IgD-negative memory B cell (primary cell): ENCODE data around the gene RNF4. TPM values are rescaled to one million over a fixed set of nuclear protein-coding genes. Genes with fewer than 3 reads are reported as not detected.

Experiments
- H3K27ac Mint-ChIP-seq, 3 donors: one replicate each; pipeline ENCODE4 v1.8.0; 2020 to 2022; ENCODE audit warnings: mild to moderate bottlenecking in 3 of 3, mixed read lengths in 3 of 3, moderate library complexity in 1 of 3
- H3K27me3 Mint-ChIP-seq: one replicate; pipeline ENCODE4 v1.8.0; 2021; ENCODE audit warnings: mixed read lengths
- H3K36me3 Mint-ChIP-seq: one replicate; pipeline ENCODE4 v1.8.0; 2020; ENCODE audit warnings: mild to moderate bottlenecking, mixed read lengths
- H3K4me1 Mint-ChIP-seq, 3 donors: one replicate each; pipeline ENCODE4 v1.8.0; 2020 to 2022; ENCODE audit warnings: mixed read lengths in 3 of 3, mild to moderate bottlenecking in 1 of 3
- H3K4me3 Mint-ChIP-seq, 4 donors: one replicate each; pipeline ENCODE4 v1.8.0; 2020 to 2022; ENCODE audit warnings: mild to moderate bottlenecking in 4 of 4, mixed read lengths in 4 of 4, moderate library complexity in 3 of 4
- H3K9me3 Mint-ChIP-seq, 3 donors: one replicate each; pipeline ENCODE4 v1.8.0; 2020 to 2021; ENCODE audit warnings: mixed read lengths in 3 of 3, mild to moderate bottlenecking in 1 of 3
- polyA plus RNA-seq: library from polyadenylated mRNA; unstranded; fragments of 300-500 nt; fragmentation: Illumina TruSeq; gene quantifications from one replicate; pipeline ENCODE4 v1.2.3, GENCODE V29; 2021

Gene RNF4
- polyA plus RNA-seq, 1 donor from 2014 or later, result 94.0 TPM

GRCh38 chr4:2484993-2485392 is 16.1 kb downstream of the RNF4 start:
- Mint-ChIP-seq H3K9me3 (no peaks in the 10 kb centered on the region), H3K36me3 (no peaks in the 10 kb centered on the region), H3K27ac (peak overlapping the region; percentile 88 to 93 (median 92))

GRCh38 chr4:2485956-2486355 is 17.1 kb downstream of the RNF4 start:
- H3K4me3 Mint-ChIP-seq, result peak overlapping the region; percentile 64 to 87 (median 74)
- no peaks in the 10 kb centered on the region for H3K9me3 Mint-ChIP-seq
- H3K36me3 Mint-ChIP-seq, result peaks cover 2% of the 10 kb centered on the region
- no peaks in the 10 kb centered on the region for H3K27me3 Mint-ChIP-seq
- peak overlapping the region; percentile 88 to 93 (median 92) for H3K27ac Mint-ChIP-seq
- peaks cover 49 to 69% (median 67%) of the 10 kb centered on the region in 3 donors for H3K4me1 Mint-ChIP-seq

More at GRCh38 chr4:2484993-2485392, 16.1 kb downstream of the RNF4 start:
- no peaks in the 10 kb centered on the region for H3K27me3 Mint-ChIP-seq
- peak overlapping the region; percentile 64 to 87 (median 76) for H3K4me3 Mint-ChIP-seq
- peaks cover 48 to 72% (median 71%) of the 10 kb centered on the region in 3 donors for H3K4me1 Mint-ChIP-seq

GRCh38 chr4:2486981-2487380 is 18.1 kb downstream of the RNF4 start:
- no peaks in the 10 kb centered on the region for H3K9me3 Mint-ChIP-seq
- peaks cover 49 to 59% (median 57%) of the 10 kb centered on the region in 3 donors for H3K4me1 Mint-ChIP-seq
- H3K27me3 Mint-ChIP-seq, result no peaks in the 10 kb centered on the region
- H3K27ac Mint-ChIP-seq, result peak overlapping the region; percentile 88 to 93 (median 92)
- peaks cover 2% of the 10 kb centered on the region for H3K36me3 Mint-ChIP-seq
- peak overlapping the region; percentile 34 to 87 (median 74) for H3K4me3 Mint-ChIP-seq

GRCh38 chr4:2487632-2488031 is 18.7 kb downstream of the RNF4 start:
- Mint-ChIP-seq H3K27me3 (no peaks in the 10 kb centered on the region), H3K27ac (peak overlapping the region in 2 of 3 donors; percentile 51 to 86), H3K4me3 (peak overlapping the region in 3 of 4 donors; percentile 33 to 85 (median 43)), H3K36me3 (peaks cover 2% of the 10 kb centered on the region), H3K9me3 (no peaks in the 10 kb centered on the region), H3K4me1 (peaks cover 49 to 54% (median 50%) of the 10 kb centered on the region in 3 donors)

- no peak overlapping the region for H3K27ac Mint-ChIP-seq
- no peaks in the 10 kb centered on the region for H3K9me3 Mint-ChIP-seq
- H3K36me3 Mint-ChIP-seq, result peaks cover 2% of the 10 kb centered on the region
- H3K4me1 Mint-ChIP-seq, result peaks cover 41 to 47% (median 46%) of the 10 kb centered on the region in 3 donors
- no peak overlapping the region for H3K4me3 Mint-ChIP-seq
- no peaks in the 10 kb centered on the region for H3K27me3 Mint-ChIP-seq
These were observed 20.3 kb downstream of the RNF4 start for GRCh38 chr4:2489081-2489805.

- peaks cover 2% of the 10 kb centered on the region for H3K36me3 Mint-ChIP-seq
These were observed 21.1 kb downstream of the RNF4 start for GRCh38 chr4:2489841-2490552.

GRCh38 chr4:2492970-2493369 is 24.1 kb downstream of the RNF4 start:
- peaks cover 31 to 37% (median 35%) of the 10 kb centered on the region in 3 donors for H3K4me1 Mint-ChIP-seq
- H3K36me3 Mint-ChIP-seq, result peaks cover 3% of the 10 kb centered on the region
- no peaks in the 10 kb centered on the region for H3K27me3 Mint-ChIP-seq

More at GRCh38 chr4:2489841-2490552, 21.1 kb downstream of the RNF4 start:
- no peaks in the 10 kb centered on the region for H3K27me3 Mint-ChIP-seq
- peak overlapping the region in 2 of 3 donors; percentile 24 to 37 for H3K27ac Mint-ChIP-seq
- peaks cover 35 to 43% (median 43%) of the 10 kb centered on the region in 3 donors for H3K4me1 Mint-ChIP-seq
- H3K9me3 Mint-ChIP-seq, result no peaks in the 10 kb centered on the region
- H3K4me3 Mint-ChIP-seq, result peak overlapping the region in 1 of 4 donors; percentile 27

GRCh38 chr4:2494992-2495391 is 26.1 kb downstream of the RNF4 start:
- Mint-ChIP-seq H3K36me3 (peaks cover 4% of the 10 kb centered on the region), H3K9me3 (no peaks in the 10 kb centered on the region), H3K27ac (peak overlapping the region; percentile 26 to 74 (median 57)), H3K4me3 (peak overlapping the region in 2 of 4 donors; percentile 8 to 65), H3K4me1 (peaks cover 26 to 40% (median 29%) of the 10 kb centered on the region in 3 donors), H3K27me3 (no peaks in the 10 kb centered on the region)

More at GRCh38 chr4:2492970-2493369, 24.1 kb downstream of the RNF4 start:
- no peak overlapping the region for H3K4me3 Mint-ChIP-seq
- no peaks in the 10 kb centered on the region for H3K9me3 Mint-ChIP-seq
- H3K27ac Mint-ChIP-seq, result peak overlapping the region in 2 of 3 donors; percentile 45 to 59

GRCh38 chr4:2497324-2497723 is 28.4 kb downstream of the RNF4 start:
- Mint-ChIP-seq H3K27me3 (no peaks in the 10 kb centered on the region), H3K27ac (peak overlapping the region; percentile 73 to 97 (median 85)), H3K4me1 (peaks cover 25 to 34% (median 30%) of the 10 kb centered on the region in 3 donors), H3K4me3 (peak overlapping the region in 3 of 4 donors; percentile 21 to 90 (median 33)), H3K9me3 (no peaks in the 10 kb centered on the region), H3K36me3 (peaks cover 2% of the 10 kb centered on the region)

- Mint-ChIP-seq H3K9me3 (no peaks in the 10 kb centered on the region), H3K36me3 (peaks cover 2% of the 10 kb centered on the region), H3K4me3 (peak overlapping the region; percentile 21 to 90 (median 73)), H3K27ac (peak overlapping the region; percentile 73 to 97 (median 85)), H3K27me3 (no peaks in the 10 kb centered on the region), H3K4me1 (peaks cover 22 to 30% (median 28%) of the 10 kb centered on the region in 3 donors)
These were observed 29.0 kb downstream of the RNF4 start for GRCh38 chr4:2497931-2498330.

GRCh38 chr4:2500547-2500946 is 31.6 kb downstream of the RNF4 start:
- Mint-ChIP-seq H3K27ac (peak overlapping the region in 1 of 3 donors; percentile 65), H3K36me3 (peaks cover 2% of the 10 kb centered on the region), H3K4me1 (peaks cover 16 to 26% (median 21%) of the 10 kb centered on the region in 3 donors), H3K27me3 (no peaks in the 10 kb centered on the region), H3K4me3 (no peak overlapping the region), H3K9me3 (no peaks in the 10 kb centered on the region)

GRCh38 chr4:2501034-2501594 is 32.2 kb downstream of the RNF4 start:
- Mint-ChIP-seq H3K9me3 (no peaks in the 10 kb centered on the region), H3K36me3 (peaks cover 2% of the 10 kb centered on the region), H3K27me3 (no peaks in the 10 kb centered on the region), H3K4me3 (no peak overlapping the region), H3K27ac (no peak overlapping the region), H3K4me1 (peaks cover 14 to 23% (median 18%) of the 10 kb centered on the region in 3 donors)

GRCh38 chr4:2503809-2504208 is 34.9 kb downstream of the RNF4 start:
- no peaks in the 10 kb centered on the region for H3K36me3 Mint-ChIP-seq
- no peaks in the 10 kb centered on the region for H3K27me3 Mint-ChIP-seq
- H3K9me3 Mint-ChIP-seq, result no peaks in the 10 kb centered on the region
- no peak overlapping the region for H3K4me3 Mint-ChIP-seq
- H3K4me1 Mint-ChIP-seq, result peaks cover 0 to 7% (median 3%) of the 10 kb centered on the region in 3 donors
- H3K27ac Mint-ChIP-seq, result peak overlapping the region in 1 of 3 donors; percentile 64

- H3K9me3 Mint-ChIP-seq, result no peaks in the 10 kb centered on the region
- peak overlapping the region in 2 of 3 donors; percentile 53 to 79 for H3K27ac Mint-ChIP-seq
- peaks cover 2% of the 10 kb centered on the region for H3K36me3 Mint-ChIP-seq
- peaks cover 3% of the 10 kb centered on the region for H3K27me3 Mint-ChIP-seq
- peaks cover 15 to 24% (median 18%) of the 10 kb centered on the region in 3 donors for H3K4me1 Mint-ChIP-seq
- no peak overlapping the region for H3K4me3 Mint-ChIP-seq
These were observed 38.4 kb downstream of the RNF4 start for GRCh38 chr4:2507259-2507658.

- Mint-ChIP-seq H3K36me3 (peaks cover 2% of the 10 kb centered on the region), H3K4me3 (no peak overlapping the region)
These were observed 38.9 kb downstream of the RNF4 start for GRCh38 chr4:2507855-2508254.

More at GRCh38 chr4:2507855-2508254, 38.9 kb downstream of the RNF4 start:
- Mint-ChIP-seq H3K27ac (peak overlapping the region in 1 of 3 donors; percentile 16), H3K27me3 (peaks cover 3% of the 10 kb centered on the region), H3K4me1 (peaks cover 17 to 25% (median 18%) of the 10 kb centered on the region in 3 donors), H3K9me3 (no peaks in the 10 kb centered on the region)
